OCI-LY7 (cell line): Measurements from ENCODE around the gene TMEM107. TPM values are rescaled to one million over a fixed set of nuclear protein-coding genes. Genes with fewer than 3 reads are reported as not detected.

Experiments
- BruUV-seq: library from RNA; stranded (reverse); fragments of 400-500 nt; replicated peaks from 2 replicates; lab custom pipeline; 2021; lab: Mats Ljungman, UMichigan
- CTCF ChIA-PET: fragments of 300-600 bp; sonication (Branson Sonifier 250); formaldehyde crosslinking; loops from one replicate; lab custom pipeline; 2022; ENCODE audit warnings: antibody characterized with exemption; ENCODE audit not compliant: unreplicated experiment; lab: Charles Lee
- POLR2A ChIA-PET: fragments of 300-600 bp; sonication (Branson Sonifier 250); formaldehyde crosslinking; loops from one replicate; lab custom pipeline; 2022; ENCODE audit warnings: antibody characterized with exemption; lab: Charles Lee
- DNase-seq: peaks from one replicate; pipeline ENCODE4 v3.0.0-alpha.2; 2015; ENCODE audit warnings: low spot score
- H2AFZ ChIP-seq: fragments of 200-600 bp; sonication (generic), shearing (Covaris generic); 2 replicates; pipeline ENCODE4 v1.6.1; 2014; ENCODE audit warnings: mild to moderate bottlenecking, antibody characterized with exemption, low read length, moderate library complexity
- H3K27ac ChIP-seq: fragments of 200-600 bp; sonication (generic); 2 replicates; pipeline ENCODE4 v1.5.1; 2014; ENCODE audit warnings: mixed run types, low read depth, mild to moderate bottlenecking, moderate library complexity, low read length, inconsistent platforms; ENCODE audit not compliant: poor library complexity, severe bottlenecking
- H3K36me3 ChIP-seq: fragments of 200-600 bp; sonication (generic); 2 replicates; pipeline ENCODE4 v1.6.1; 2014; ENCODE audit warnings: mild to moderate bottlenecking, antibody characterized with exemption, low read length, moderate library complexity, mixed read lengths; ENCODE audit not compliant: insufficient read depth
- H3K4me1 ChIP-seq: fragments of 200-600 bp; sonication (generic); 2 replicates; pipeline ENCODE4 v1.5.1; 2014; ENCODE audit warnings: mild to moderate bottlenecking, low read length; ENCODE audit not compliant: insufficient read depth, poor library complexity, severe bottlenecking
- H3K4me2 ChIP-seq: fragments of 200-600 bp; sonication (generic); 2 replicates; pipeline ENCODE4 v1.6.1; 2014; ENCODE audit warnings: mild to moderate bottlenecking, low read length
- H3K4me3 ChIP-seq: fragments of 200-600 bp; sonication (generic); 2 replicates; pipeline ENCODE4 v1.5.1; 2014; ENCODE audit warnings: mild to moderate bottlenecking, low read depth, low read length; ENCODE audit not compliant: poor library complexity, severe bottlenecking
- H3K79me2 ChIP-seq: fragments of 200-600 bp; sonication (generic); 2 replicates; pipeline ENCODE4 v1.6.1; 2016; ENCODE audit warnings: low read depth, mild to moderate bottlenecking, low read length, moderate library complexity, mixed read lengths; ENCODE audit not compliant: insufficient read depth
- H3K9me2 ChIP-seq: fragments of 200-600 bp; sonication (generic); 2 replicates; pipeline ENCODE4 v1.6.1; 2016; ENCODE audit warnings: mild to moderate bottlenecking, low read length, mixed read lengths; ENCODE audit not compliant: insufficient read depth
- H3K9me3 ChIP-seq: fragments of 200-600 bp; sonication (generic); 2 replicates; pipeline ENCODE4 v1.6.1; 2014; ENCODE audit warnings: mild to moderate bottlenecking, mixed run types, low read length, mixed read lengths
- H4K20me1 ChIP-seq: fragments of 200-600 bp; sonication (generic); 2 replicates; pipeline ENCODE4 v1.6.1; 2014; ENCODE audit warnings: mild to moderate bottlenecking, antibody characterized with exemption, low read length, moderate library complexity, mixed read lengths; ENCODE audit not compliant: insufficient read depth
- CTCF ChIP-seq: fragments of 200-600 bp; sonication (generic); conservative IDR thresholded peaks from 2 replicates; pipeline ENCODE4 v1.5.1; 2014; ENCODE audit warnings: mild to moderate bottlenecking, antibody characterized with exemption, low read length, moderate library complexity, mixed read lengths
- EZH2phosphoT487 ChIP-seq: fragments of 200-600 bp; sonication (generic); IDR thresholded peaks from 2 replicates; pipeline ENCODE4 v1.6.1; 2018; ENCODE audit warnings: low read depth, borderline replicate concordance, mild to moderate bottlenecking, mixed run types, antibody characterized with exemption, low read length, moderate library complexity, mixed read lengths
- intact Hi-C: fragments of 100-400 bp; cut with micrococcal nuclease; formaldehyde crosslinking; loops from one replicate; pipeline ENCODE4 v1.10.0; 2022; ENCODE audit not compliant: unreplicated experiment
- total RNA-seq, 2 experiments: library from RNA; depleted of rRNA in 1 of 2; stranded (reverse); fragments of >200 nt in 1 of 2; shearing (Covaris generic) in 1 of 2; gene quantifications; 2 replicates each; pipeline ENCODE4 v1.2.3, GENCODE V29; 2014 to 2022

Gene TMEM107
- total RNA-seq, 2 experiments from 2014 or later = 43.9 to 57.0 TPM

GRCh38 chr17:8160741-8161221, 15.4 kb downstream of the TMEM107 start:
- Histone ChIP-seq H4K20me1 (no peaks in the 10 kb centered on the region), H3K4me2 (peak overlapping the region; percentile 74), H3K4me3 (peak overlapping the region; percentile 91), H3K79me2 (peaks cover 14% of the 10 kb centered on the region; the same call in 1 of the 2 replicates), H3K4me1 (peaks cover 52% of the 10 kb centered on the region), H3K9me2 (no peaks in the 10 kb centered on the region), H3K9me3 (no peaks in the 10 kb centered on the region), H3K27ac (peak overlapping the region; percentile 47), H3K36me3 (peaks cover 27% of the 10 kb centered on the region), H2AFZ (no peak overlapping the region)
- no TSS peak for BruUV-seq
- no peak for DNase-seq
- ChIA-PET POLR2A (interaction anchor here (0.8 kb wide), 1 partner anchor 12 kb away, joined by 5 read pairs; no protein-coding TSS in a partner anchor), CTCF (no interaction called here)
- TF ChIP-seq CTCF (no peak), EZH2phosphoT487 (no peak)
- intact Hi-C loops = no loop called here

- no peak for DNase-seq
- TF ChIP-seq EZH2phosphoT487 = no peak
- no peak for TF ChIP-seq CTCF
- no TSS peak for BruUV-seq
- Histone ChIP-seq H3K27ac (no peak overlapping the region), H3K4me3 (no peak overlapping the region), H3K4me2 (no peak overlapping the region), H3K36me3 (peaks cover 27% of the 10 kb centered on the region), H3K4me1 (peaks cover 58% of the 10 kb centered on the region), H2AFZ (no peak overlapping the region), H3K79me2 (peaks cover 14% of the 10 kb centered on the region; the same call in 1 of the 2 replicates), H4K20me1 (no peaks in the 10 kb centered on the region), H3K9me2 (no peaks in the 10 kb centered on the region), H3K9me3 (no peaks in the 10 kb centered on the region)
- intact Hi-C loops = no loop called here
- ChIA-PET CTCF (no interaction called here), POLR2A (no interaction called here)
These were observed 16.0 kb downstream of the TMEM107 start for GRCh38 chr17:8160224-8160577.

GRCh38 chr17:8159459-8160223, 16.5 kb downstream of the TMEM107 start:
- Histone ChIP-seq H3K4me3 (no peak overlapping the region), H3K79me2 (peaks cover 14% of the 10 kb centered on the region; the same call in 1 of the 2 replicates), H3K36me3 (peaks cover 27% of the 10 kb centered on the region), H2AFZ (no peak overlapping the region), H3K9me2 (no peaks in the 10 kb centered on the region), H3K4me2 (no peak overlapping the region), H4K20me1 (no peaks in the 10 kb centered on the region), H3K9me3 (no peaks in the 10 kb centered on the region), H3K4me1 (peaks cover 58% of the 10 kb centered on the region), H3K27ac (no peak overlapping the region)
- no peak for DNase-seq
- BruUV-seq = no TSS peak
- TF ChIP-seq CTCF (no peak), EZH2phosphoT487 (no peak)
- ChIA-PET CTCF (no interaction called here), POLR2A (no interaction called here)
- intact Hi-C loops = loop anchor here (10.0 kb wide), 1 partner anchor 325 kb away; the partner anchor contains the start of gene KDM6B
